Lower leg skin (tissue), 4 donors: ENCODE data around the gene ISL2. TPM values are rescaled to one million over a fixed set of nuclear protein-coding genes. Genes with fewer than 3 reads are reported as not detected.

ENCODE experiments used
- DNase-seq, 2 donors: peaks; one replicate each; pipeline ENCODE4 v3.0.0-alpha.2; 2019; ENCODE audit warnings: low spot score in 2 of 2
- H3K4me3 ChIP-seq: fragments of 200-600 bp; sonication (generic); 2 replicates; pipeline ENCODE4 v1.5.1; 2017; ENCODE audit warnings: mild to moderate bottlenecking, low read depth; ENCODE audit not compliant: poor library complexity, severe bottlenecking
- POLR2A ChIP-seq, 2 donors: fragments of 450-650 bp; IDR thresholded peaks; one replicate each; pipeline ENCODE4 v1.6.1; 2016 to 2017; ENCODE audit warnings: antibody characterized with exemption in 2 of 2, mild to moderate bottlenecking in 1 of 2, moderate library complexity in 1 of 2
- WGBS, 2 donors: methylation state at CpG; one replicate each; pipeline ENCODE4 v1.1.5; 2018; 5-methylcytosine and 5-hydroxymethylcytosine counted together
- intact Hi-C: fragments of 100-400 bp; cut with DNase I; formaldehyde crosslinking; loops from one replicate; pipeline ENCODE4 v1.15.0; 2023; ENCODE audit warnings: low total_unique reads
- total RNA-seq, 4 donors: library from RNA; depleted of rRNA; stranded (reverse); fragments of >200 nt; gene quantifications; one replicate each; pipeline ENCODE4 v1.1.0, GENCODE V29; 2016
- TF ChIP-seq, protein P1 (sequence below), 3 donors: fragments of 450-650 bp; IDR thresholded peaks; one replicate each; pipeline ENCODE4 v1.5.1; 2016; ENCODE audit warnings: antibody characterized with exemption in 3 of 3, mild to moderate bottlenecking in 3 of 3, moderate library complexity in 2 of 3

ISL2 gene
- total RNA-seq, 4 donors from 2014 or later = not detected

- WGBS, 2 donors = 91 to 93% methylated on average over 4 of the region's 4 CpGs
- DNase-seq = no peak
- TF ChIP-seq POLR2A (IDR thresholded peaks at IDR 0.05) = no peak
- TF ChIP-seq, protein P1, sequence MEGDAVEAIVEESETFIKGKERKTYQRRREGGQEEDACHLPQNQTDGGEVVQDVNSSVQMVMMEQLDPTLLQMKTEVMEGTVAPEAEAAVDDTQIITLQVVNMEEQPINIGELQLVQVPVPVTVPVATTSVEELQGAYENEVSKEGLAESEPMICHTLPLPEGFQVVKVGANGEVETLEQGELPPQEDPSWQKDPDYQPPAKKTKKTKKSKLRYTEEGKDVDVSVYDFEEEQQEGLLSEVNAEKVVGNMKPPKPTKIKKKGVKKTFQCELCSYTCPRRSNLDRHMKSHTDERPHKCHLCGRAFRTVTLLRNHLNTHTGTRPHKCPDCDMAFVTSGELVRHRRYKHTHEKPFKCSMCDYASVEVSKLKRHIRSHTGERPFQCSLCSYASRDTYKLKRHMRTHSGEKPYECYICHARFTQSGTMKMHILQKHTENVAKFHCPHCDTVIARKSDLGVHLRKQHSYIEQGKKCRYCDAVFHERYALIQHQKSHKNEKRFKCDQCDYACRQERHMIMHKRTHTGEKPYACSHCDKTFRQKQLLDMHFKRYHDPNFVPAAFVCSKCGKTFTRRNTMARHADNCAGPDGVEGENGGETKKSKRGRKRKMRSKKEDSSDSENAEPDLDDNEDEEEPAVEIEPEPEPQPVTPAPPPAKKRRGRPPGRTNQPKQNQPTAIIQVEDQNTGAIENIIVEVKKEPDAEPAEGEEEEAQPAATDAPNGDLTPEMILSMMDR (IDR thresholded peaks at IDR 0.05) = no peak
- H3K4me3 ChIP-seq = no peak overlapping the region
- intact Hi-C loops = no loop called here
Measured at GRCh38 chr15:76381366-76381765, 44.8 kb downstream of the ISL2 start.

DNA sequence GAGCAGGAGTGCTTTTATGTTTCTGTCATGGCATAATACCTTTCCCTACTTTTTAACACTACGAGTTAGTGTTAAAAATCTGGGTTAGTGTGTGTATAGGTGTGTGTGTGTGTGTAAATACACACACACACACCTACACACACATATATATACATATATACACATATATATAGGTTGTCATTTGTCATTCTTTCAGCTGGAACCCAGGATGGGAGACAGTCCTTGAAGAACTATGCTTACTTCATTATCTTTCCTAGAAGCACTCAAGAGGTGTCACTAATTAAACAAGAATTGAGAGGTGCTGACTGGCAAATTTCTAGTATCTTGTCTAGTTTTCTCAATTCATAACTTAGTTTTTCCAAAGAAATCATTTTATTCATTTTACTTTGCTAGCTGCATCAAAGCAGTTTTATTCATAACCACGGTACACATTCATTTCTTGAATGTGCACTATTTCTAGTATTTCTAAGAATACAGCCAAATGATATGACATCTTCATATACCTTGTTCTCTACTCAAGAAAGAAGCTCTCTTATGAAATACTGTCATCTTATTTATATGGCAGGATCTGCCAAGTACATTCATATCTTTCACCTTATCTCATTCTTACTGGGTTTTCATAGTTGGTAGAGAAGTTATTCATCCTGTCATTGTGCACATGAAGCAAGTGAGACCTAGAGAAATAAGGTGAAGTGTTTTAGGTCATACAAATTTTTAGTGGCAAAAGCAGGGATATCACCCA lies 46.6 kb downstream of the ISL2 start:
- TF ChIP-seq POLR2A (IDR thresholded peaks at IDR 0.05) = no peak
- TF ChIP-seq, protein P1 (IDR thresholded peaks at IDR 0.05) = no peak
- H3K4me3 ChIP-seq = no peak overlapping the region
- DNase-seq = no peak
- intact Hi-C loops = no loop called here
- WGBS, 2 donors = 95 to 97% methylated on average over 2 of the region's 2 CpGs

GRCh38 chr15:76384409-76384808 lies 47.8 kb downstream of the ISL2 start:
- intact Hi-C loops = no loop called here
- WGBS, 2 donors = 96 to 100% methylated on average over 2 of the region's 2 CpGs
- no peak overlapping the region for H3K4me3 ChIP-seq
- no peak for TF ChIP-seq POLR2A (IDR thresholded peaks at IDR 0.05)
- TF ChIP-seq, protein P1 (IDR thresholded peaks at IDR 0.05) = no peak
- DNase-seq = no peak

- 95 to 99% methylated on average over 2 of the region's 2 CpGs for WGBS, 2 donors
- TF ChIP-seq POLR2A (IDR thresholded peaks at IDR 0.05) = no peak
- TF ChIP-seq, protein P1 (IDR thresholded peaks at IDR 0.05) = no peak
- H3K4me3 ChIP-seq = no peak overlapping the region
- DNase-seq = no peak
- intact Hi-C loops = no loop called here
Measured at GRCh38 chr15:76386178-76386577, 49.6 kb downstream of the ISL2 start.

GRCh38 chr15:76386926-76387325 lies 50.4 kb downstream of the ISL2 start:
- 88 to 89% methylated on average over 2 of the region's 2 CpGs for WGBS, 2 donors
- intact Hi-C loops = no loop called here
- no peak overlapping the region for H3K4me3 ChIP-seq
- DNase-seq = no peak
- no peak for TF ChIP-seq POLR2A (IDR thresholded peaks at IDR 0.05)
- TF ChIP-seq, protein P1 (IDR thresholded peaks at IDR 0.05) = no peak

GRCh38 chr15:76390571-76390970 lies 54.0 kb downstream of the ISL2 start:
- DNase-seq = no peak
- no peak overlapping the region for H3K4me3 ChIP-seq
- TF ChIP-seq, protein P1 (IDR thresholded peaks at IDR 0.05) = no peak
- no peak for TF ChIP-seq POLR2A (IDR thresholded peaks at IDR 0.05)
- intact Hi-C loops = no loop called here
